ENCODE results near the gene PTBP1. TPM values are rescaled to one million over a fixed set of nuclear protein-coding genes. Genes with fewer than 3 reads are reported as not detected.

Gene PTBP1
- polyA plus RNA-seq, 3 donors: 62.4 to 117 (median 81.6) TPM

GRCh38 chr19:812049-812746, 14.9 kb downstream of the PTBP1 start:
- peaks cover 48 to 49% of the 10 kb centered on the region in 2 donors for H3K36me3 ChIP-seq (replicated peaks in 1 of 2; ENCODE audit: control insufficient read depth in 1 of 2, insufficient read depth in 2 of 2, low read length in 2 of 2)
- H3K27ac Mint-ChIP-seq: no peak overlapping the region
- no peak overlapping the region for H3K9ac ChIP-seq (ENCODE audit: insufficient read depth, low read length, poor library complexity, severe bottlenecking)
- no peak overlapping the region for H3K27ac ChIP-seq (ENCODE audit: low read depth in 1 of 2, low read length in 2 of 2)
- H3K4me1 ChIP-seq (ENCODE audit: control insufficient read depth in 1 of 2, insufficient read depth in 2 of 2, low read length in 2 of 2): no peaks in the 10 kb centered on the region
- no peaks in the 10 kb centered on the region for H3K9me3 ChIP-seq (replicated peaks in 1 of 2; ENCODE audit: control insufficient read depth in 1 of 2, insufficient read depth in 1 of 2, low read length in 2 of 2)
- TF ChIP-seq CTCF (IDR thresholded peaks at IDR 0.05): no peak
- no peaks in the 10 kb centered on the region for H3K27me3 ChIP-seq (ENCODE audit: control insufficient read depth in 2 of 2, insufficient read depth in 2 of 2, low read length in 2 of 2)
- H3K4me3 ChIP-seq (replicated peaks in 1 of 3; ENCODE audit: low read depth in 2 of 3, low read length in 3 of 3): no peak overlapping the region
- H4K20me1 ChIP-seq (ENCODE audit: insufficient read depth, low read length): peaks cover 58% of the 10 kb centered on the region
- no peak overlapping the region for H3K4me3 Mint-ChIP-seq
- peaks cover 43% of the 10 kb centered on the region for H3K79me2 ChIP-seq (ENCODE audit: insufficient read depth, low read length)
- H3K9me3 Mint-ChIP-seq: peaks cover 0 to 11% (median 0%) of the 10 kb centered on the region in 7 donors
- DNase-seq: no peak
- intact Hi-C loops (cut with micrococcal nuclease): no loop called here
- H3K36me3 Mint-ChIP-seq: peaks cover 33 to 58% of the 10 kb centered on the region in 2 donors
- H3K27me3 Mint-ChIP-seq (ENCODE audit: low read depth in 3 of 3): no peaks in the 10 kb centered on the region
- H3K4me1 Mint-ChIP-seq: peaks cover 1% of the 10 kb centered on the region
- H2AFZ ChIP-seq (ENCODE audit: insufficient read depth, low read depth, low read length, poor library complexity, severe bottlenecking): no peak overlapping the region
- WGBS (ENCODE audit: insufficient coverage): 88% methylated on average over 70 of the region's 80 CpGs
- H3K4me2 ChIP-seq (replicated peaks; ENCODE audit: extremely low read depth, low read length, poor library complexity, severe bottlenecking): no peak overlapping the region

- H3K36me3 ChIP-seq (replicated peaks in 1 of 2; ENCODE audit: control insufficient read depth in 1 of 2, insufficient read depth in 2 of 2, low read length in 2 of 2): peaks cover 42 to 43% of the 10 kb centered on the region in 2 donors
Measured at GRCh38 chr19:812747-813218, 15.5 kb downstream of the PTBP1 start.

More at GRCh38 chr19:812747-813218, 15.5 kb downstream of the PTBP1 start:
- no peak overlapping the region for H2AFZ ChIP-seq (ENCODE audit: insufficient read depth, low read depth, low read length, poor library complexity, severe bottlenecking)
- H4K20me1 ChIP-seq (ENCODE audit: insufficient read depth, low read length): peaks cover 52% of the 10 kb centered on the region
- no peak overlapping the region for H3K4me2 ChIP-seq (replicated peaks; ENCODE audit: extremely low read depth, low read length, poor library complexity, severe bottlenecking)
- no peaks in the 10 kb centered on the region for H3K4me1 ChIP-seq (ENCODE audit: control insufficient read depth in 1 of 2, insufficient read depth in 2 of 2, low read length in 2 of 2)
- Mint-ChIP-seq H3K27me3 (ENCODE audit: low read depth in 3 of 3) (no peaks in the 10 kb centered on the region), H3K9me3 (peaks cover 0 to 11% (median 0%) of the 10 kb centered on the region in 7 donors), H3K36me3 (peaks cover 27 to 52% of the 10 kb centered on the region in 2 donors), H3K4me3 (no peak overlapping the region), H3K27ac (no peak overlapping the region), H3K4me1 (peaks cover 1% of the 10 kb centered on the region)
- peaks cover 37% of the 10 kb centered on the region for H3K79me2 ChIP-seq (ENCODE audit: insufficient read depth, low read length)
- no peak for DNase-seq
- intact Hi-C loops (cut with micrococcal nuclease): no loop called here
- H3K9ac ChIP-seq (ENCODE audit: insufficient read depth, low read length, poor library complexity, severe bottlenecking): no peak overlapping the region
- H3K4me3 ChIP-seq (replicated peaks in 1 of 3; ENCODE audit: low read depth in 2 of 3, low read length in 3 of 3): no peak overlapping the region
- H3K27ac ChIP-seq (ENCODE audit: low read depth in 1 of 2, low read length in 2 of 2): no peak overlapping the region
- 97% methylated on average over 64 of the region's 72 CpGs for WGBS (ENCODE audit: insufficient coverage)
- no peaks in the 10 kb centered on the region for H3K27me3 ChIP-seq (ENCODE audit: control insufficient read depth in 2 of 2, insufficient read depth in 2 of 2, low read length in 2 of 2)
- no peaks in the 10 kb centered on the region for H3K9me3 ChIP-seq (replicated peaks in 1 of 2; ENCODE audit: control insufficient read depth in 1 of 2, insufficient read depth in 1 of 2, low read length in 2 of 2)
- no peak for TF ChIP-seq CTCF (IDR thresholded peaks at IDR 0.05)
